Memory B cell (primary cell): ENCODE measurements around the gene RPTOR.

Experiments
- ATAC-seq: fragments of 150-1000 bp; cut with Tn5 transposase; 2 replicates; pipeline ENCODE4 v1.10.0; 2021; ENCODE audit warnings: low read depth, mild to moderate bottlenecking, moderate library complexity
- DNase-seq, 2 donors: peaks; one replicate each; pipeline ENCODE4 v3.0.0; 2022; ENCODE audit warnings: low spot score in 2 of 2
- H3K27ac Mint-ChIP-seq: one replicate; pipeline ENCODE4 v1.8.0; 2022; ENCODE audit warnings: mild to moderate bottlenecking, moderate library complexity, mixed read lengths
- H3K27me3 Mint-ChIP-seq: one replicate; pipeline ENCODE4 v1.8.0; 2022; ENCODE audit warnings: mixed read lengths
- H3K36me3 Mint-ChIP-seq: one replicate; pipeline ENCODE4 v1.8.0; 2022; ENCODE audit warnings: mild to moderate bottlenecking, mixed read lengths
- H3K4me1 Mint-ChIP-seq: one replicate; pipeline ENCODE4 v1.8.0; 2022; ENCODE audit warnings: mixed read lengths
- H3K4me3 Mint-ChIP-seq: one replicate; pipeline ENCODE4 v1.8.0; 2022; ENCODE audit warnings: mild to moderate bottlenecking, moderate library complexity, mixed read lengths
- H3K9me3 Mint-ChIP-seq: one replicate; pipeline ENCODE4 v1.8.0; 2022; ENCODE audit warnings: mixed read lengths

RPTOR gene

GRCh38 chr17:80650331-80650672 lies 105.7 kb downstream of the RPTOR start:
- Mint-ChIP-seq H3K9me3 (peaks cover 4% of the 10 kb centered on the region), H3K27me3 (no peaks in the 10 kb centered on the region), H3K4me3 (no peak overlapping the region), H3K4me1 (peaks cover 30% of the 10 kb centered on the region), H3K27ac (no peak overlapping the region), H3K36me3 (peaks cover 15% of the 10 kb centered on the region)
- DNase-seq (no peak), ATAC-seq (no peak)

GRCh38 chr17:80650751-80651518 lies 106.3 kb downstream of the RPTOR start:
- H3K27ac Mint-ChIP-seq, result no peak overlapping the region
- no peak overlapping the region for H3K4me3 Mint-ChIP-seq
- ATAC-seq, result no peak
- no peak for DNase-seq
- H3K36me3 Mint-ChIP-seq, result peaks cover 12% of the 10 kb centered on the region
- H3K27me3 Mint-ChIP-seq, result no peaks in the 10 kb centered on the region
- peaks cover 33% of the 10 kb centered on the region for H3K4me1 Mint-ChIP-seq
- peaks cover 4% of the 10 kb centered on the region for H3K9me3 Mint-ChIP-seq

- no peak overlapping the region for H3K4me3 Mint-ChIP-seq
- DNase-seq (no peak), ATAC-seq (no peak)
- peaks cover 34% of the 10 kb centered on the region for H3K4me1 Mint-ChIP-seq
- H3K36me3 Mint-ChIP-seq, result peaks cover 14% of the 10 kb centered on the region
- no peak overlapping the region for H3K27ac Mint-ChIP-seq
- H3K27me3 Mint-ChIP-seq, result no peaks in the 10 kb centered on the region
- peaks cover 6% of the 10 kb centered on the region for H3K9me3 Mint-ChIP-seq
Observed at GRCh38 chr17:80652756-80653330, 108.2 kb downstream of the RPTOR start.

GRCh38 chr17:80653856-80654255 lies 109.2 kb downstream of the RPTOR start:
- H3K27ac Mint-ChIP-seq, result no peak overlapping the region
- ATAC-seq (no peak), DNase-seq (no peak)
- no peaks in the 10 kb centered on the region for H3K27me3 Mint-ChIP-seq
- no peak overlapping the region for H3K4me3 Mint-ChIP-seq
- peaks cover 21% of the 10 kb centered on the region for H3K36me3 Mint-ChIP-seq
- peaks cover 36% of the 10 kb centered on the region for H3K4me1 Mint-ChIP-seq
- peaks cover 7% of the 10 kb centered on the region for H3K9me3 Mint-ChIP-seq

- ATAC-seq (no peak), DNase-seq (no peak)
- Mint-ChIP-seq H3K36me3 (peaks cover 23% of the 10 kb centered on the region), H3K4me1 (peaks cover 27% of the 10 kb centered on the region), H3K27ac (no peak overlapping the region), H3K27me3 (no peaks in the 10 kb centered on the region), H3K9me3 (peaks cover 7% of the 10 kb centered on the region), H3K4me3 (no peak overlapping the region)
Observed at GRCh38 chr17:80655608-80656007, 111.0 kb downstream of the RPTOR start.

GRCh38 chr17:80656590-80656989 lies 112.0 kb downstream of the RPTOR start:
- Mint-ChIP-seq H3K27ac (peak overlapping the region; percentile 53), H3K4me1 (peaks cover 23% of the 10 kb centered on the region)
- peak; percentile 81 for ATAC-seq

GRCh38 chr17:80657561-80657960 lies 112.9 kb downstream of the RPTOR start:
- Mint-ChIP-seq H3K4me1 (peaks cover 18% of the 10 kb centered on the region), H3K27me3 (no peaks in the 10 kb centered on the region), H3K36me3 (peaks cover 19% of the 10 kb centered on the region), H3K4me3 (no peak overlapping the region), H3K9me3 (peaks cover 7% of the 10 kb centered on the region), H3K27ac (no peak overlapping the region)
- no peak for DNase-seq
- no peak for ATAC-seq

More at GRCh38 chr17:80656590-80656989, 112.0 kb downstream of the RPTOR start:
- Mint-ChIP-seq H3K27me3 (no peaks in the 10 kb centered on the region), H3K4me3 (peak overlapping the region; percentile 14), H3K36me3 (peaks cover 19% of the 10 kb centered on the region), H3K9me3 (peaks cover 7% of the 10 kb centered on the region)
- no peak for DNase-seq

GRCh38 chr17:80658821-80659220 lies 114.2 kb downstream of the RPTOR start:
- H3K4me3 Mint-ChIP-seq, result no peak overlapping the region
- no peak for ATAC-seq
- peaks cover 23% of the 10 kb centered on the region for H3K4me1 Mint-ChIP-seq
- no peak overlapping the region for H3K27ac Mint-ChIP-seq
- DNase-seq, result no peak
- H3K27me3 Mint-ChIP-seq, result no peaks in the 10 kb centered on the region
- H3K9me3 Mint-ChIP-seq, result peaks cover 6% of the 10 kb centered on the region
- peaks cover 18% of the 10 kb centered on the region for H3K36me3 Mint-ChIP-seq

- Mint-ChIP-seq H3K4me3 (no peak overlapping the region), H3K36me3 (peaks cover 13% of the 10 kb centered on the region), H3K4me1 (peaks cover 27% of the 10 kb centered on the region), H3K9me3 (peaks cover 3% of the 10 kb centered on the region), H3K27ac (no peak overlapping the region), H3K27me3 (no peaks in the 10 kb centered on the region)
- no peak for ATAC-seq
- no peak for DNase-seq
Observed at GRCh38 chr17:80659651-80660050, 115.0 kb downstream of the RPTOR start.

GRCh38 chr17:80660527-80661198 lies 116.0 kb downstream of the RPTOR start:
- ATAC-seq (no peak), DNase-seq (no peak)
- Mint-ChIP-seq H3K27ac (no peak overlapping the region), H3K4me1 (peaks cover 32% of the 10 kb centered on the region), H3K36me3 (peaks cover 13% of the 10 kb centered on the region), H3K27me3 (no peaks in the 10 kb centered on the region), H3K4me3 (no peak overlapping the region), H3K9me3 (peaks cover 3% of the 10 kb centered on the region)

- H3K27ac Mint-ChIP-seq, result no peak overlapping the region
Observed at GRCh38 chr17:80662557-80662956, 117.9 kb downstream of the RPTOR start.

GRCh38 chr17:80663781-80664206 lies 119.2 kb downstream of the RPTOR start:
- ATAC-seq (no peak), DNase-seq (no peak)
- Mint-ChIP-seq H3K36me3 (peaks cover 4% of the 10 kb centered on the region), H3K27me3 (no peaks in the 10 kb centered on the region), H3K9me3 (no peaks in the 10 kb centered on the region), H3K4me1 (peaks cover 30% of the 10 kb centered on the region), H3K4me3 (no peak overlapping the region), H3K27ac (no peak overlapping the region)

More at GRCh38 chr17:80662557-80662956, 117.9 kb downstream of the RPTOR start:
- Mint-ChIP-seq H3K4me3 (no peak overlapping the region), H3K27me3 (no peaks in the 10 kb centered on the region), H3K36me3 (peaks cover 13% of the 10 kb centered on the region), H3K4me1 (peaks cover 31% of the 10 kb centered on the region), H3K9me3 (peaks cover 3% of the 10 kb centered on the region)
- DNase-seq (no peak), ATAC-seq (no peak)

GRCh38 chr17:80664217-80664790 lies 119.7 kb downstream of the RPTOR start:
- DNase-seq (no peak), ATAC-seq (no peak)
- H3K27me3 Mint-ChIP-seq, result no peaks in the 10 kb centered on the region
- no peaks in the 10 kb centered on the region for H3K9me3 Mint-ChIP-seq
- no peak overlapping the region for H3K4me3 Mint-ChIP-seq
- H3K36me3 Mint-ChIP-seq, result peaks cover 3% of the 10 kb centered on the region
- peaks cover 28% of the 10 kb centered on the region for H3K4me1 Mint-ChIP-seq
- peak overlapping the region; percentile 13 for H3K27ac Mint-ChIP-seq

GRCh38 chr17:80665792-80666191 lies 121.2 kb downstream of the RPTOR start:
- H3K27me3 Mint-ChIP-seq, result no peaks in the 10 kb centered on the region
- ATAC-seq (no peak), DNase-seq (no peak)
- H3K27ac Mint-ChIP-seq, result no peak overlapping the region
- H3K36me3 Mint-ChIP-seq, result peaks cover 3% of the 10 kb centered on the region
- H3K4me3 Mint-ChIP-seq, result no peak overlapping the region
- H3K4me1 Mint-ChIP-seq, result peaks cover 33% of the 10 kb centered on the region
- H3K9me3 Mint-ChIP-seq, result no peaks in the 10 kb centered on the region
